GM18907 (cell line): Measurements from ENCODE around the gene RNU5B-1.

Experiments used
- ATAC-seq: cut with Tn5 transposase; IDR thresholded peaks from one replicate; pipeline ENCODE4 v1.9.1; 2021; ENCODE audit warnings: mild to moderate bottlenecking, moderate library complexity; ENCODE audit not compliant: unreplicated experiment

RNU5B-1 gene

GRCh38 chr15:65327651-65328393 is 23.3 kb downstream of the RNU5B-1 start:
- ATAC-seq: no peak

DNA sequence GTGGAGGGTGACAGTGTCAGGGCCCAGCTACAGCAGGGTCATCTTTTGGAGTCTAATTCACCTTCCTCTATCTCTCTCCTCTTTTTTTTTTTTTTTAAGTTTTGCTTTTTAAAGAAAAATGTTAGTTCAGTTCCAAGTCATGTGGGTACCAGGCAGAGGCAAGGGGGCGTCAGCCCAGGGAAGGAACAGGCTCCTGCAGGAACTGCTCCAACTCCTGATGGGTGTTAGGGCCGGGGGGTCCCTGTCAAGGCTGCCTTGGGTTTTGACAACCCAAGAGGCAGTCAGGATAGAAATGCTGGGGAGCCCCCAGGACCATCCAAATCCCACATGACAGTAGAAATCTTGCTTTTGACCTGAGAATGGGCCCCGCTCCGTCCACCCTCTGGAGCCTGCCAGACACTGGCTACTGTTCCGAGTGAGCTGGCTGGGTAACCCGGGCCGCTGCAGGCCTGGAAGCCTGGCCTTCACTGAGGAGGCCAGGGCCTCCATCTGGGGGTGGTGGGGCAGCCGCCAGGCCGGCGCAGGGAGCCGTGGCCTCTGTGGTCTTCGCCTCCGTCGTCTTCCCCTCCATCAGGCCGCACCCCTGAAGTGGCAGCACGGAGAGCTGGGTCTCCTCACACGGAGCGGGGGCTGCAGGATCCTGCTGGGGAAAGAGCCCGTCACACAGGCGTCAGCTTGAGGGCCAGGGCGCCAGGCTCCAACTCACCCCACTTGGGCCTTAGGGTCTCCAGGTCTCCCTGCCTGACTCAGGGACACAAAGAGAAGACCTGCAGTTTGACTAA is 24.2 kb downstream of the RNU5B-1 start:
- ATAC-seq: no peak

GRCh38 chr15:65329288-65329983 is 25.0 kb downstream of the RNU5B-1 start:
- no peak for ATAC-seq

DNA sequence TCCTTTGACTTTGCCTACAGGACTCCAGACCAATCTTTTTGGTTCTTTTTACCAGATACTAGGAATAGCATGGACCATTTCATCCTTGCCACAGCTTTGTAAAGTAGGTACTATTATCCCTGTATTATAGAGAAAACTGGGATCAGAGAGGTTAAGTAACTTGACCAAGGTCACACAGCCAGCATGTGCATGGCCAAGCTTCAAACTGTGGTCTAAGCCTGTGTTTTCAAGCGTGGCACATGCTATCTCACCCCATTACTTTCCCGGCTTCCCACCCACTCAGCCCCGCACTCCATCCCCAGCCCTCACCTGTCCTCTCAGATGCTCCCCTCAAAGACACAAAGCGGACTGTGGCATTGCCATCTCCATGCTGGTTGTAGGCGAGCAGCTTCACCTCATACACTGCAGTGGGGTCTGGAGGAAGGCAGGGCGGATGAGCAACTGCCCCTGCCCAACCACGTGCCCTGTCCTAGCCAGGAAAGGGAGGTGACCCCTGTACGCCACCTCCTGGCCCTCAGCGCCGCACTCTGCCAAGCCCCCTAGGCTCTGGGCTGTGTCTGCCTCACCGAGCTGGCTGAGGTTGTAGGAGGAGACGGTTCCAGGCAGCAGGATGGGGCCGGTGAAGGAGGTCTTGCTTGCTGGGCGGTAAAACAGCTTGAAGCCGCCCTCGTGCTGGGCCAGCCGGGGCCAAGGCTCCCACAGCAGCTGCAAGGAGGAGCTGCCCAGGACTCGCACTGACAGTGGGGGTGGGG is 25.7 kb downstream of the RNU5B-1 start:
- ATAC-seq: no peak

GRCh38 chr15:65330934-65331645 is 26.6 kb downstream of the RNU5B-1 start:
- ATAC-seq: no peak

GRCh38 chr15:65331811-65332210 is 27.3 kb downstream of the RNU5B-1 start:
- ATAC-seq: no peak

- ATAC-seq: no peak
These were observed 28.1 kb downstream of the RNU5B-1 start for GRCh38 chr15:65332391-65333147.

- no peak for ATAC-seq
These were observed 28.8 kb downstream of the RNU5B-1 start for GRCh38 chr15:65333148-65333820.

DNA sequence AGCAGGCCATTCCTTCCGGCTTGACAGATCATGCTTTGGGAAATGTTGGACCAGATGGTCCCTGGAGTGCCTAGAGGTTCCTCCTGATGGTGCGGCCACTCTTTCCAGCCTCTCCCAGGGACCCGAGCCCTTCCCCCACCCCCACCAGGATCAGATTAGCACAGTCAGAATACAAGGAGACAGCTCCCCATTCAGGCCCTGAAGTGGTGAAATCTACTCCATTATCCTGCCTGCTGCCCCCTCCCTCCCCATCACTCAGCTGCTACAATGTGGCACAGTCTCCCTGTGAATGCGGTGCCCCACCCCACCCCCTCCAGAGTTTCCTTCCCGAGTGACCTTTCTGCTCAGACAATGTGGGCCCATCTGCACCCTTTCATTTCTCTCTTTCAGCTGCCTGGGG is 29.4 kb downstream of the RNU5B-1 start:
- ATAC-seq: no peak

DNA sequence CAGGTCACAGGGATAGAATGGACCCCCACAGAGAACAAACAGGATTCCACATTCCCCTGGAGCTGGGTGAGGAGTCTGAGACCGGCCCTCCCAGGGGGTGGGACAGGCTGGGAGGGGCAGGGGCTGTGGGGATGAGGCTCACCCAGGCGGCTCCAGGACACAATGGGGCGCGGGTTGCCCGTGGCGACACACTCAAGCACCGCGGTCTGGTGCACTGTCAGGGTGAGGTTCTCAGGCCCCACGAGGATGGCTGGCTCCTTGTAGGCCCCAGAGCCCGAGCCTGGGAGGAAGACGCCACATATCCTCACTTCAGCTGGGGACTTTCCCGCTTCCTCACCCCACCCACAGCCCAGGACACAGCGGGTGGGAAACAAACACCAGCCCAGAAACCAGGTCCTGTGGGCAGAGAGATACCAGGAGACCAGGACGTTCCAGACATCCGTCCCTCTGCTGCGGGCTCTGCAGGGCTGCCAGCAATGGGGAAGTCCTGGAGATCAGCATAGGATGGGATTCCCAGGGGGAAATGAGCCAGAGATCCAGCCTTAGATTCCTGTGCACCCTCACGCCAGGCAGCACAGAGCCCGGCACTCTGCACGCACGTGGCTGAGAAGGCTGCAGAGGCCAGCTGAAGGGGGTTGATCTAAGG is 30.2 kb downstream of the RNU5B-1 start:
- ATAC-seq: no peak

GRCh38 chr15:65335278-65336055 is 31.0 kb downstream of the RNU5B-1 start:
- no peak for ATAC-seq

GRCh38 chr15:65336493-65337435 is 32.3 kb downstream of the RNU5B-1 start:
- ATAC-seq: no peak

GRCh38 chr15:65337436-65338070 is 33.1 kb downstream of the RNU5B-1 start:
- ATAC-seq: no peak

GRCh38 chr15:65338366-65338765 is 33.9 kb downstream of the RNU5B-1 start:
- ATAC-seq: no peak

DNA sequence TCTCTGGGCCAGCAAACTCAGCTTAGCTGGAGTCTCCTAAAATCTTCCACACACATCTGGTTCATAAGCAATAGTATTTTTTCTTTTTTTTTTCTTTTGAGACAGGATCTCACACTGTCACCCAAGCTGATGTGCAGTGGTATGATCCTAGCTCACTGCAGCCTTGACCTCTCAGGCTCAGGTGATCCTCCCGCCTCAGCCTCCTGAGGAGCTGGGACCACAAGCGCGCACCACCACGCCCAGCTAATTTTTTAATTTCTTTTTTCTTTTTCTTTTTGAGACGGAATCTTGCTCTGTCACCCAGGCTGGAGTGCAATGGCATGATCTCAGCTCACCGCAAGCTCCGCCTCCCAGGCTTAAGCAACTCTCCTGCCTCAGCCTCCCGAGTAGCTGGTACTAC is 34.3 kb downstream of the RNU5B-1 start:
- ATAC-seq: no peak

- no peak for ATAC-seq
These were observed 34.9 kb downstream of the RNU5B-1 start for GRCh38 chr15:65339416-65339815.
